Measurements from ENCODE around the gene COA1.

The COA1 gene

DNA sequence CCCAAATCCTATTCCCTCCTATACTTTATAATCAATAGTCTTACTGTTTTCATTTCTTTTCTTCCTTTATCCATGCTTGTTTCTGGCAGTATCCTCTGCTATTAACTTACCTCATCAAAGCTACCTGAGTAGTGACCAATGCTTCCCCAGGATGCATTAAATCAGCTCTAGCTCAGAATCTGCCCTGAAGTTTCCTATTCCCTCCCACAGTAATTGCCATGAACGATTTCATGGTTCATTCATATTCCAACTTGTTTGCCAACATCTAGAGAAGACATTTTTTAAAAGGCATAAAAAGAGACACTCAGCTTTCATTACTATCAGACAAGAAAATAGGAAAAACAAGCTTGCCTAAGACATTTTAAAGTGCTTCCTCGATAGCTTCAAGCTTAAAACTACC is 42.3 kb downstream of the COA1 start:
- DNase-seq = no peak

DNA sequence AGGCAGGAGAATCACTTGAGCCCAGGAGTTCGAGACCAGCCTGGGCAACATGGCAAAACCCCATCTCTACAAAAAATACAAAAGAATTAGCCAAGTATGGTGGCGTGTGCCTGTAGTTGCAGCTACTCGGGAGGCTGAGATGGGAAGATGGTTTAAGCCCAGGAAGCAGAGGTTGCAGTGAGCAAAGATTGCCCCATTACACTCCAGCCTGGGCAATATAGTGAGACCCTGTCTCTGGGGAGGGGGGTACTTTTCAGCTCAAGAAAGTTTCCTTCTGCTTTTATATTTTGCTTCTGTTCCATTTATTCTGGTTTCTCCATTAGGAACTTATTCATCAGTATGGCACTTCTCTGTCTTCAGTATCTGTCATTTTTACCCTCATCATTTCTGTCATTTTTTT is 48.6 kb downstream of the COA1 start:
- DNase-seq = no peak

DNA sequence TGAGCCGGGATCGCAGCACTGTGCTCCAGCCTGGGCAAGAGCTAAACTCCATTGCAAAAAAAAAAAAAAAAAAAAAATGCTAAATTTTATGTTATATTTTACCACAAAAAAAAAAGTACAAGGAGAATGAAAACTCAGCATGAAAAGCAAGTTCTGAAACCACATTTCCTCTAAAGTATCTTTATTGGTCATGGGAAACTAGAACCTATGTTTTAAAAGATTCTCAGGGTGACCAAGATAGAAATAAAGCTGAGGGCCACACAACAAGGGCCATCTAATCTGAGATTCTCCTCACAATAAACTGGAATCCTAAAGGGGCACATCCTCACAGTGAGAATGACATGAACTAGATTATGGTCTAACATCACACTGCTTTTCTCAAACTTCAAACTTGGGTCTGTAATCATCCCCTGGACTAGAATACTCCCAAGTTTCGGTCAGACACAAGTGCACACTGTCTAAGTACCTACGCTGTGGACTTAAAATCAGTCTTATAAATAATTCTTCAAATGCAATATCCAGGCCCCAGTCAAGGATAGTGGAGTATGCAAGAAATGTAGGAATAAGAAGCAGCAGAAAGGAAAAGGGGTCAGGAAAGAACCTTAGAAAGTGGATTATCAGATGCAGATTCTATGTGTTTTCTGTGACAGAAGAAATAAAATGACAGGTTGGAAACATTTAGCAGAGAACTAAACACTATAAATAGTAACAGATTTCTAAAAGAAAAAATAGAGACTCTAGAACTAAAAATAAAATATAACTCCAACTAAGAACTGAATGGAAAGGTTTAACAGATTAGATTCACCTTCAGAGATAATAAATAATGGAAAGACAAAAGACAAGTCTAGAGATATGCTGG is 49.9 kb downstream of the COA1 start:
- no peak for DNase-seq

DNA sequence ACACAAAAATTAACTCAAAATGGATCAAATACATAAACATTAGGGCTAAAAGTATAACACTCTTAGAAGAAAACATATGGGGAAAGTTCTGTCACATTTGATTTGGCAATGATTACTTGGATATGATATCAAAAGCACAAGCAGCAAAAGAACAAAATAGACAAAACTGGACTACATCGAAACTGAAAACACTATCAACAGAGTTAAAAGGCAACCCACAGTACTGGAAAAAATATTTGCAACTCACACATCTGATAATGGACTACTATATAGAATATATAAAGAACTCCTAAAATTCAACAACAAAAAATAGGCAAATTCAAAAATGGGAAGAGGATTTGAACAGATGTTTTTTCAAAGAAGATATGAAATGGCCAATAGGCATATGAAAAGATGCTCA is 51.0 kb downstream of the COA1 start:
- DNase-seq = no peak

DNA sequence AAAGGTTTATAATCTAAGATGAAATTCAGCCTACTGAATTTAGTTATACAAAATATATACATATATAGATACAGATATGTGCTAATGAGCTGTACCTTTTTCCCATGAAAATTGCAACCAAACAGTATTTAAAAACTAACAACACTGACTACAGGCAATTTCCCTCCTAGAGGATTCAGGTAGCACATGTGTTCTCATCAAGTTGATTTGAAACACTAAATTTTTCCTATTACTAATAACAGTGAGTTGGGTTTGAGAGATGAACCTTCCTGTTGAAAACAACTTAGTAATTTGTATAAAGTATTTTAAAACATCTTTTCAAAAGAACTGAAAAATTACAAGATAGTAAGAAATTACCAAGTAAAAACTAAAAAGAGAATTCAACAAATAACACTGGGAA is 51.5 kb downstream of the COA1 start:
- no peak for DNase-seq

DNA sequence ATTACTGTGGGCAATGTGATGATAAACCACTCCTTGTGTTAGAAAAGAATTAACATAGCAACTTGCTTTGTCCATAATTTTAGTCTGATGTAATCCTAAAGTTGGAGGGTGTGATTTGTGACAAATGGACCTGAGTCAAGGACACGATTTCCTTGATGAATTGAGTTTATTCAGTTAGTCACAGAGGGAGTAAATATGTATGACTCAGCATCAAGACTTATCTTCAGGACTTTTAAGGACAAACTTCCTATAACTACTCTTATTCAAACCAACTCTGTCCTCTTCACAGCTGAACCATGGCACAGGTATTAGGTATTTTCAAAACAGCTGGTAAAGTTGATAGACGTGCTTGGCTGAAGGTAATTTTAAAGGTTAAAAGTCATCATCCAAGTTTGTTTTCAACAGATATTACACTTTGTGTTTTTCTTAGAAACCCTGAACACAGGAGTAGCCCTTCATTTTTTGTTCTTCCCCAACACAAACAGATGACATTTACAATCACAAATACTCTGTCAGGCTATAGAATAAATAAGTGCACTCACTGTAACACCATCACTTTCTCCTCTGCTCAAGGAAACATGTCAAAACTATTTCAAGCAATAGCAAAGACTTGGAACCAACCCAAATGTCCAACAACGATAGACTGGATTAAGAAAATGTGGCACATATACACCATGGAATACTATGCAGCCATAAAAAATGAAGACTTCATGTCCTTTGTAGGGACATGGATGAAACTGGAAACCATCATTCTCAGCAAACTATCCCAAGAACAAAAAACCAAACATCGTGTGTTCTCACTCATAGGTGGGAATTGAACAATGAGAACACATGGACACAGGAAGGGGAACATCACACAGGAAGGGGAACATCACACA is 54.5 kb downstream of the COA1 start:
- peak; percentile 87 for DNase-seq

DNA sequence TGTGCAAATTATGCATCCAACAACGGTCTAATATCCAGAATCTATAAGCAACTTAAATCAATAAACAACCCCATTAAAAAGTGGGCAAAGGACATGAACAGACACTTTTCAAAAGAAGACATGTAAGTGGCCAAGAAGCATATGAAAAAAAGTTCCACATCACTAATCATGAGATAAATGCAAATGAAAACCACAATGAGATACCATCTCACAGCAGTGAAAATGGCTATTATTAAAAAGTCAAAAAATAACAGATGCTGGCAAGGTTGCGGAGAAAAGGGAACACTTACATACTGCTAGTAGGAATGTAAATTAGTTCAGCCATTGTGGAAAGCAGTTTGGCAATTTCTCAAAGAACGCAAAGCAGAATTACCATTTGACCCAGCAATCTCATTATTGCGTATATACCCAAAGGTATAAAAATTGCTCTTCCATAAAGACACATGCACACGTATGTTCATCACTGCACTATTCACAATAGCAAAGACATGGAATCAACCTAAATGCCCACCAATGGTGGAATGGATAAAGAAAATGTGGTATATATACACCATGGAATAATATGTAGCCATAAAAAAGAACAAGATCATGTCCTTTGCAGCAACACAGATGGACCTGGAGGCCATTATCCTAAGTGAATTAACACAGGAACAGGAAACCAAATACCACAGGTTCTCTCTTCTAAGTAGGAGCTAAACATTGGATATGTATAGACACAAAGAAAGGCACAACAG is 55.9 kb downstream of the COA1 start:
- peak; percentile 32 for DNase-seq

DNA sequence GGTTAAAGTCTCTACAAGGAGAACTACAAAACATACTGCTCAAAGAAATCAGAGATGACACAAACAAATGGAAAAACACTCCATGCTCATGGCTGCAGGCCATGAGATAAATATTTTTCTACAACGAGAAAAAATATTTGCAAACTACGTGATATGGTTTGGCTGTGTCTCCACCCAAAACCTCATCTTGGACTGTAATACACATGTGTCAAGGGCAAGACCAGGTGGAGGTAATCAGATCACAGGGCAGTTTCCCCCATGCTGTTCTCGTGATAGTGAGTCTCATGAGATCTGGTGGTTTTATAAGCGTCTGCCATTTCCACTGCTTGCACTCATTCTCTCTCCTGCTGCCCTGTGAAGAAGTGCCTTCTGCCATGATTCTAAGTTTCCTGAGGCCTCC is 57.8 kb downstream of the COA1 start:
- no peak for DNase-seq

DNA sequence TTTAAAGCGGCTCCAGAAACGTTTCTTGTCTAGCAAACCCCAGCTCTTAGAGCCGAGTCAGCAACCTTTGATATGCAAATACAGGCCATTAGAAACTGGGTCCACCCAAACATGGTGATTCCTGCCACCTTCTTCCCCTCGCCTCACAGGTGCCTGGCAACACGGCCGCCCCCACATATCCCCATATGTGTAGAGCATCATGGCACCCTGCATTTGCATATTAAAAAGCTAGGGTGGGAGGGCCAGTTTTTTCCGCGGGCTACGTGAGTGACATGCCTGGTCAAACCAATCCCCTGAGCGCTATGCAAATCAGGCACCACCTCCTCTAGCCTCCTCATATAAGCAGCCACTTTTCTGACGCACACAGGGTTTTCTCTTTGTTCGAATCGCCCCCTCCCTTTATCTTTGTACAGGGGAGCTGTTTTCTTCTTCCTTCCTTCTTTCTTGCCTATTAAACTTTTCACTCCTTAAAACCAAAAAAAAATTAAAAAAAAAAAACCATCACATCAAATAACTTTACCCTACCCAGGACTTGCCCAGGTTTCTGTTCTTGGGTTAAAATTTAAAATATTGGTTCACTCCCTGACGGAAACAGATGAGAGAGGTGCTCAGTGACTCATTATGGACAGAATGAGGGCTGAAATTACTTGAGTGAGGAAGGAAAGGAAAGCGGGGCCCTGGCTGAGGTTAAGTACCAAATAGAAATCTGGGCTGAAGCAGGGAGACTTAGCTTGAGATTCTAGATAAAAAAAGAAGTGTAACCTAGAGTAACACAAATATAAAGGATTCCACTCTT is 59.8 kb downstream of the COA1 start:
- DNase-seq = no peak

DNA sequence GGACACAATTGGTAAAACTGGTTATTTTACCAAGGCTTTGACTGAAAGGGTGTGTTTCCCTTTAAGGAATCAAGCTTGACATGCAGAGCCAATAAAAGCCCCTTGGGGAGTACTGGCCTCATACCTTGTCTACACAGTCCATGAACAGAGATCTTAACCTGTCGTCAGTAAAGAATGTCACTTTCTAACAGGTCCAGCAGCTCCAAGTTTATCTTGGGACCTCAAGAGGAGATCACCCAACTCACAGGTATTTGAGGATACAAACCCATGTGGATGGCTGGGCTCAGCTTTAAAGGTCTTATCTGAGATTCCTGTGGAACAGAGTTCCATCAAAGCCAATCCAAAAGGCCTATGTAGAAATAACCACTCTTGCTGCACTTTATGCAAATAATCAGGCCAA is 61.3 kb downstream of the COA1 start:
- DNase-seq = no peak

DNA sequence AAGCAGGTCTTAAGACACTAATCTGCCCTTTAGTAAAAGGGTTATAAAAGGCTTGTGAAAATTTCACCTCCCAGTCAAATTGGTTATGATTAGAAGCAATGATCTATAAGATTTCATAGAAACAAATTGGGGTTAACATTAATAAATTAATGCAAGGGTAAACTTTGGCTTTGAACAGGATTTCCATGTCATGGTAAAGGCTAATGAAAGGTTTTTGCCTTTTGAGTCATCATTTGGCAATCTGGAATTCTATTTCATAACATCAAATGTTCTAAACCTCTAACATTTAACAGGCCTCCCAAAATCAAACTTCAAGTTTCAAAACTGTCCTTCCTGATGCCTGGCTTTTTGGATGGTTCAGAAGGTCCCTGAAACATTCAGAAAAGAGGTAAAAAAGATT is 62.4 kb downstream of the COA1 start:
- peak; percentile 54 for DNase-seq

DNA sequence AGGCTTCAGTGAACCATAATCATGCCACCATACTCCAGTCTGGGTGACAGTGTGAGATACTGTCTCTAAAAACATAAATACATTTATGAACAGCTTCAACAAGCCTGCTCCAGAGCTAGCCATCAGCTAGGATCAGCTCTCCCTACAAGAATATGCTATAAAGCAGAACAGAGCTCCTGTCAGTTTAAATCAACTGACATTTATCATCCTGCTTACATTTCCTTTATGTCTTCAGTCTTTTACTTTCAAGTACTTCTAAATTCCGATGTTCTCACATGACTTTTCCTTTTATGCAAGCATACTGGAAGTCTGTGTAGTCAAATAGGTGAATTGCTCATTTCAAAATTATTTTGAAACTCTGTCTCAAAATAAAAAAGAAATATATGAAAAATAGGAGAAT is 64.6 kb downstream of the COA1 start:
- DNase-seq = peak; percentile 39

DNA sequence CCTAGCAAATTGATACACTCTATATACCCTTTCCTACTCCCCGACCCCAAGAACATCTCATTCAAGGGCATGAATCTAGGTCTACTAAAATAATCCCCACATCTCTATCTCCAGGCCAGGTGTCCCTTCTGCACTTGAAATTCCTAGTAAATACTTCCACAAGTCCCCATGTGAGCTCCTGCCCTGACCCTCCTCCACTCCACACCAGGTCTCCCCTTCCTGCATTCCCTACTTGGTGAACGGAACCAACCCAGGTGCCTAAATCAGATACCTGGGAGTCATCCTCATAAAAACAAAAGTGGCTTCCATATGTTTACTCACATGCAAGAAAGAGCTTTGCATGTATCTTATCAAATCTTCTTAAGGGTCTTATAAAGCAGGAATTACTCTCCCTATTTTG is 69.2 kb downstream of the COA1 start:
- no peak for DNase-seq

DNA sequence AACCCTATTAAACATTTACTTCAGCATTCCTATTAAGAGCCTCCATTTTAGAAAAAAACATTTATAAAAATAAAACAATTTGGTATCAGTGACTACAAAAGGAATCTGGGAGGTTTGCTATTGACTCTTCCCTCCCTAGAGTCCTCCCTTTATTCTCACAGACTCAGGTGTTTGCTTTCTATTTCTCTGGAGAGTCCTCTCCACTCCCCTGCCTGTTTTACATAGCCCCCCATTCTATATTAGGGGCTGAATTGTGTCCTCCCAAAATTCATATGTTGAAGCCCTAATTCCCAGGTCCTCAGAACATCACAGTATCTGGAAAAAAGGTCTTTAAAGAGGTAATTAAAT is 69.8 kb downstream of the COA1 start:
- no peak for DNase-seq

DNA sequence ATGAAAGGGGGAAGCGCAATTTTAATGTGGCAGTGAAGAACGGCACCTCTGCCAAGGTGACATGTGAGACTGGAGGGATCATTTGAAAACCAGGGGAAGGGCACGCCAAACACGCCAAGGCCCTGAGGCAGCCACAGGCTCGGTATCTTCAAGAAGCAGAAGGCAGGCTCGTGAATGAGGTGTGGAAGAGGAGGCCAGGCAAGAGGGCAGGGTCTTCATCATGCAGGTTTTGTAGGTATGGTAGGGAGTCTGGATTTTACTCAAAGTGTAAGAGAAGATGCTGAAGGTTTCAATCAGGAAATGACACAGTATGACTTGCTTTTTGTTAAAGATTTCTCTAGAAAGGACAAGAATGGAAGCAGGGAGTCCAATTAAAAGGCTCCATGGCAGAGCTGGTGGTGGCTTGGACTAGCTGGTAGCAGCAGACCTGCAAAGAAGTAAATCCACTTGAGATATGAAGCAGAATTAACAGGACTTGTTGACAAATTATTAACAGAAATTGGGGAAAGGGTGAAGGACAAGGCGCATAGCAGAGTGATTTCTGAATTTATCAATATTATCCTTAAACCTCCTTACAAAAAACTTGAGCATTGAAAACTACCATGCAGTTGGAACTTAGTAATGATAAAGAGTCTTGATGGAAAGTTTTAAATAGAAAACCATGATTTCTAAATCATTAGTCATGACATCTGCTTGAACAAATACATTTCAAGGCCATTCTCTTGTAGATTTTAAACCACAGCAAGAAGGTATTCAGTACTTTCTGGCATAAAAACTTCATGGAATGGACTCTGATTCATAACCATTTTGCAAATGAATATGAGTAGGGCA is 70.4 kb downstream of the COA1 start:
- DNase-seq = peak; percentile 94

DNA sequence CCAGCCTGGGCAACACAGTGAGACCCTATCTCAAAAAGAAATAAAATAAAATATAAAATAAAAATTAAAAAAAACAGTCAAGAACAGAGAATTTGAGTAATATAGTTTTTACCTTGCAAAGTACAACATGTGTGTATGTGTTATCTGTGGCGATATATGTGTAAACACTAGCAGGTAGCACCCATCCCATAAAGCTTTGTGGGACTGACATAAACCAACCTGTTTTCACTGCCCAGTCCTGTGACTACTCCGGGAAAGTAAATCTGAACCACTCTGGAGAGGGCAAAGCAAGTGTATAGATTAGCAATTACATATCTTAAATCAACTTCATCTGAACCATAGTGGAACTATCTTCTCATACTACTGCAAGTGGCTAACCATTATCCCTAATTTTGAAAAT is 72.3 kb downstream of the COA1 start:
- no peak for DNase-seq

DNA sequence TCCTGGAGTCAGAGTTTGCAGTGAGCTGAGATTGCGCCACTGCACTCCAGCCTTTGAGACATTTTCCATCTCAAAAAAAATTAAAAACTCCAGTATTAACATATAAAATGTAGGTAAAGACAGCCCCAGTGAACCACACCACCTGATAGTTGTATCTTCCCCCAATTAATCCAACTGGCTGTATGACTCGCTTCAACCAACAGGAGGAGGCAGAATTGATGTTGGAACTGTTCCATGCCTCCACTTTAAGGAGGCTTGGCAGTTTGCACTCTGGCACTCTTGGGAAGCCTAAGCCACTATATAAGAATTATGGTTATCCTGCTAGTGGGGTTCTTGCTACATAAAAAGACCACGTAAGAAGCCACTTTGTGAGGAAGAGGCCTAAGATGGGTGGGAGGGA is 73.7 kb downstream of the COA1 start:
- DNase-seq = no peak

DNA sequence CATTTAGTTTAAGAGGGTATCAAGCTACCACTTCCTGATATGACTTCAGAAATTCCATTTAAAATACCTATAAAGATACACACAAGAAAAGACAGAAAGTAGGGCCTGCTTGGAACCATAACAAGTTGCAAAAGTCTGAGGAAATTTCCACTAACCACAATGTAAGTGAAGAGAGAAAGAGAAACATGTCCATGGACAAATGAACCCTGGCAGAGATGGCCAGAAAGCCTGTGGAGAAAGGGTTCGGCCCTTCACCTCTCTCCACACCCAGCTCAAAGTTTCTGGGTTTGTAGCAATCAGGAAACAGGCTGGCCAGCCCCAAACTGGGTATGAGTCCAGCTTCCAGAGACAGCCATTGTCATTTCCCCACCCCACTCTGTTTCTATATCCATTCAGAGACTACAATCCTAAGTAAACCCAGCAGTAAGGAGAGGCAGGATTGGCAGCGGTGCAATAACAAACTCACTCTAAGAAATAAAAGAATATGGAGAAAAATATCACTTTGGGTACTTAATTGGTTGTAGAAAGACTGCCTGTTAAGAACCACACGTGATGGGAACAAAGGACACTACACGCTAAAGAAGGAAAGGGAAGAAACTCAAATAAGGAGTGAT is 75.3 kb downstream of the COA1 start:
- no peak for DNase-seq

DNA sequence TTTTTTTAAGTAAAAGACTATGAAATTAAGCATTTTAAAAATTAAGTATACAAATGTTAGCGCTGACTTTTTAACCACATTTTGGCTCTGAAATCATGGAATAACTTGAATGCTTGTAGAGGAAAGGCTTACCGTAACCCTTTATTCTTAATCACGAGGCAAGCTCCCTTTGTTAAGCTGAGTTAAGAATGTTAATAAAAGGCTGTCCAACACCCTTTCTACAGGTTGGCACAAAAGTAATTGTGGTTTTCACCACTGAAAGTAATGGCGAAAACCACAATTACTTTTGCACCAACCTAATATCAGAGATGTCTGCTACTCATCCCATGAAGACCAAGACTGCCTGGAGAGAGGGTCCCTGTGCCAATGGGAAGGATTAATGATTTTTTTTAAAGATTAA is 75.9 kb downstream of the COA1 start:
- no peak for DNase-seq

DNA sequence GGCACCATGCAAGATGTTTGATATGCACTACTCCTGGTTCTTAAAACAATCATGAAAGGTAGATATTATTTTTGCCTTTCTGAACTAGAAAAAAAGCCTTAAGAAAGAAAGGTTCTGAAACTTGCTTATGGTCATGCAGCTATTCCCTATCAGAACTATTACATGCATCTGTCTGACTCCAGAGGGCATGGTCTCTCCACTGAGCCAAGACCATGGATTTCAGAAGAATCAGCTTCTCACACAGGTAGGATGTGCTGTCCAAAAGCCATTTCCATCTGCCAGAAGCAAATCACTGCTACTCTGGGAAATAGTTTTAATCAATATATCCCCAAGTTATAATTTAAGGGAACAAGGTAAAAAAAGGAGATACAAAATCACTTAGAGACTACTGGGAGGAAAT is 77.0 kb downstream of the COA1 start:
- no peak for DNase-seq

DNA sequence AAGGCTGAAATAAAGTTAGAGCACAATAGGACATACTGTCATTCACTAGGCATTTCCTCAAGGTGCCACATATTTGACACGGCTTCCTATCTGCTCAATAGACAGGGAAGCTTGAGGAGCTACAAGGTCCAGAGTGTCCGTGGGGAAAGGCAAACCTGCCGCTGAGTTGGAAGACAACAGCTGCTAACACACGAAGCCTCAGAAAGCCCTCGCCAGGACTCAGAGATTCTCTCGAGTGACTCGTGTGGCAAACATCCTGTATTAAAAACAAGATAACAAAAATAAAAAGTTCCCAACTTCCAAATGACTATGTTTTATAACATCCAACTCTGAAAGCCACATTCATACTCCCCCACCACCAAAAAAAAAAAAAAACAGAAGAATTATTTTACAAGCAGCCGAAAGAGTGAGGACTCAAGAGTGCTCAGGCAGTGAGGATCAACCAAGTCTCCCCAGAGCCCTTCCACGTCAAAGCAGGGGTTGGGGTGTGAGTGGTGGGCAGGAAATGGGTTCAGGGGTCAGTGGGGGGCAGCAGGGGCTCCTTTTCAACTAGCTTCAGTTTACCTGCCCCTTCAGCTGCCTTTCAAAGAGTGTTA is 78.8 kb downstream of the COA1 start:
- DNase-seq = peak; percentile 81
